Measurements from ENCODE around the gene FRAS1.
"Not testable (repeated sequence)": the region's sequence is repeated elsewhere in the genome, so short reads cannot be mapped to it uniquely, and the experiment has no call there.

The FRAS1 gene

DNA sequence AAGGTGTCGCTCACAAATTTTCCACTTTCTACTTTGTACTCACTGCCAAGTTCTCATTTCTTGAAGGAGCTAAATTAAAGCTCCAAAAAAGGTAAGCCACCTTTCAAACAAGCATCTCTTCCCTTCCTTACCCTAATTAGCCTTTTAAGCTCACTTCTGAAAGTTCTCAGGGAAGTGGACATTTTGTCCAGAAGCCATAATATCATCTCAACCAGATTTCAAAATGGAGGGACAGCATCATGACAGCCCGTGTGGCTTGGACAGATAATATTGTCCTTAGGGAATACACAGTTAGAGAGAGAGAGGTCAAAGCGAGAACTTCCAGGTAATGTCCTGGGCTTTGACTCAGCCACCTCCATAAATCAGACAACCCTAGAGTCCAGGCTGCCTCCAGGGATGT, 400.6 kb downstream of the FRAS1 start:
- no peak for DNase-seq

DNA sequence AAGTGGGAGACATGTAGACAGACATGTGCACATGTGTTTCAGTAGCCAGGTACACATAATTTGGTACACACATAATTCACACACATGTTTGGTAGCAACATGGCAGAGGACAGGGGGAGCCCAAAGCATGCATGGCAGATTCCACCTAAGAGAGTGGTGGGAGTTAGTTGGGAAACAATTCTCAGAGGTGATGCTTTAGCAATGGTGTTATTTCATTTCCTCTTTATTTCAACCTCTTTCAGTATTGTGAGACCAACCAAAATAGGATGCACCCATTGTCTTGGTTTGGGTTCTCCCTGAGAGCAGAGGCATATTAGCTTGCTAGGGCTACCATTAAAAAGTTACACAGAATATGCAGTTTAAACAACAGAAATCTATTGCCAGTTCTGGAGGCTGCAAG, 402.2 kb downstream of the FRAS1 start:
- DNase-seq = no peak

DNA sequence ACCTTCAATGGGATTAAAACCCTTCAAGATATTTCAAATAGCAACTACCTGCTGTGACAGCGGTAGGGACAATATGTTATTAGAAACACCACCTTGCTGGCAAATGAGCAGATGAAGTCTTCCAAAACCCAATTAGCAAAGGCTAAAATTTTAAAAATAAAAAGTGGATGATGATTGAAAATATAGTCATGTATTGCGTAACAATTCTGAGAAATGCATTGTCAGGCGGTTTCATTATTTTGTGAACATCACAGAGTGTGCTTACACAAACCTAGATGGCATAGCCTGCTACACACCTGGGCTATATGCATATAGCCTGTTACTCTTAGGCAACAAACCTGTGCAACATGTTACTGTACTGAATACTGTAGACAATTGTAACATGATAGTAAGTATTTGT, 403.2 kb downstream of the FRAS1 start:
- DNase-seq = no peak

DNA sequence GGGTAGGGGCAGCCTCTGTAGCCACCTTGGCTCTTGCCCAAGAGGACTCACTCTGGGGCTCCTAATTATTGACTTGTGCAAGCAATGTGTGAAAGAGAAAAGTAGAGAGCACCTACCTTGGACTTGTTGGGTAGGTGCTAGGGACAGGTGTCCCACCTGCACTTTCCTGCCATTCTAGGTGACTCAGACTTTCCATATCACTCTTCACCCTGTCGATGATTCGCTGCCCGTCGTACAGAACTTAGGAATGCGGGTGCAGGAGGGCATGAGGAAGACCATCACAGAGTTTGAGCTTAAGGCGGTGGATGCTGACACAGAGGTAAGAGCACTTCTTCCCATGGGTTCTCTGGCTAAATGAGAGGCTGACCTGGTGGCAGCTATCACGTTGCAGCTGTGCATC, 407.1 kb downstream of the FRAS1 start:
- no peak for DNase-seq

DNA sequence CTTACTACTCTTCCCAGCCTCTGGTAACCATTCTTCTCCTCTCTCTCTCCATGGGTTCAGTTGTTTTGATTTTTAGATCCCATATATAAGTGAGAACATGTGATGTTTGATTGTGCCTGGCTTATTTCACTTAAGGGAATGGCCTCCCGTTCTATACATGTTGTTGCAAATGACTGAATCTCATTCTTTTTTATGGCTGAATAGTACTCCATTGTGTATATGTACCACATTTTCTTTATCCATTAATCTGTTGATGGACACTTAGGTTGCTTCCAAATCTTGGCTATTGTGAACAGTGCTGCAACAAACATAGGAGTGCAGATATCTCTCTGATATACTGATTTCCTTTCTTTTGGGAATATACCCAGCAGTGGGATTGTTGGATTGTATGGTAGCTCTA, 410.1 kb downstream of the FRAS1 start:
- DNase-seq = not testable (repeated sequence)

DNA sequence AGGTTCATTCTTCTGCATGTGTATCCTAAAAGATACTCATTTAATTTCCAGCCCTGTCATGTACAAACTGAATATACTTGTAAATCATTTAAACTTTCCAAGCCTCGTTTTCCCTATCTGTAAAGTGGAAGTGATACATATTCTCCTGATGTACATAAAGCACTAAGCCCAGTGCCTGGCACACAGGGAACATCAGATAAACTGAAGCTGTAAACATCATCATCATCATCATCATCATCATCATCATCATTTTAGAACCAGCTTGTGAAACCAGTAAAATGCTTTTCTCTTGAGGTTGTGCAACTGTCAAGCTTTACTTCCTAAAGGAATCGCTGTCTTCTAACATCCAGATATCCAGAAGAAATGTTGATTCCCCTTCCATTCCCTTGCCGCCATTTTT, 411.1 kb downstream of the FRAS1 start:
- DNase-seq = no peak

DNA sequence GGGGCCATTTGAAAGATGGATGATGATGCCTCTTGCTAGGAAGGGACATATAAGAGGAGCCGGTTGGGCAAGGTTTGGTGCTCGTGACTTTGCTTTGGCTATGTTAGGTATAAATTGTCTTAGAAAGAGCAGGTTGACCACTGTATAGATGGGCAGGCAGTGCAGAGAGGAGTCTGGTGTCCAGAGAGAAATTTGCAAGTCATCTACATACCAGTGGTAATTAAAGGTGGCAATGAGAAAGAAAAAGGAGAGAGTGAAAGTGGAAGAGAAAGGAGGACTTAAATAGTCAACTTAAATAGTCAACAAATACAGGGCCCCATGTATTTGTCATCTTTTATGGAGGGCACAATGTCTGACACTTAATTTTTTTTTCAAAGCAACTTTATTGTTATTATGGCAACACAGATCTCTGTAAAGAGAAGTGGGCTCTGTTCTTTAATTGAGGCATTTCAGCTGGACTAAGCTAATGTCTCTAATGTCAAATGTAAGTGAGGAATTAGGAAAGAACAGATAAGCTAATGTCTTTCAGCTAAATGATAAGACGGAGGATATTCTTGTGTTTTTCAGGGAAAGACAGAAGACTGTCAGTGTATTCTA, 419.1 kb downstream of the FRAS1 start:
- no peak for DNase-seq

DNA sequence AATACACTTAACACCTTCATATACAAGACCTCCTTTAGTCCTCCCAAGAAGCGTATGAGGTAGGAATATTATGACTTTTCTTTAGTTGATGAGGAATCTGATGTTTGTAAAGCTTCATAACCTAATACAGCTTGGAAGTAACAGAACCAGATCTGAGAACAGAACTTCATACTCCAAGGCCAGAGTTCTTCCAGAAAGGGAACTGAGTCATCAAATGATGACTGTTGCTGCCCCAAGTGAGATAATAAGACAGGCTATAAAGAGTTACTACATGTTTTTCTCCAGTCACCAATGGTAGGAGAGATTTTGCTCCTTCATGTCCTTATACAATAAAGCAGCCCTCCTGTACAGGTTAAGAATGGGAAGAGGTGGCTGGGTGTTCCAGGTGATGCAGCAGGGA, 420.2 kb downstream of the FRAS1 start:
- no peak for DNase-seq

DNA sequence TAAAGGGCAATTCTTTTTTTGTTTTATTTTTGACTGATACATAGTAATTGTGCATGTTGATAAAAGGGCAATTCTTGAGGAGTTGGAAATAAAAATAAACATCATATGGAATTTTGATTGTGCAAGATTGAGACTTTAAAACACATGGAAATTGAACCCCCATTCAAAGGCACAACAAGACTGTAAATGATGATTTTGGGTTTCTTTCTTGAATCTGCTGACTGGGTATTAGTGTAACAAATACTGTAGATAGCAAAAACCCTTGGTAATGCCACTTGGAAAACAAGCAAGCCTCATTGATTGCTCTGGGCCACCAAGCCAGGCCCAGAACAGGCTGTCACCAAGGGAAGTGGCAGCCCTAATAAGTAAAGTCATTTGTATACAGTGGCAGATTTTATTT, 421.4 kb downstream of the FRAS1 start:
- DNase-seq = no peak

DNA sequence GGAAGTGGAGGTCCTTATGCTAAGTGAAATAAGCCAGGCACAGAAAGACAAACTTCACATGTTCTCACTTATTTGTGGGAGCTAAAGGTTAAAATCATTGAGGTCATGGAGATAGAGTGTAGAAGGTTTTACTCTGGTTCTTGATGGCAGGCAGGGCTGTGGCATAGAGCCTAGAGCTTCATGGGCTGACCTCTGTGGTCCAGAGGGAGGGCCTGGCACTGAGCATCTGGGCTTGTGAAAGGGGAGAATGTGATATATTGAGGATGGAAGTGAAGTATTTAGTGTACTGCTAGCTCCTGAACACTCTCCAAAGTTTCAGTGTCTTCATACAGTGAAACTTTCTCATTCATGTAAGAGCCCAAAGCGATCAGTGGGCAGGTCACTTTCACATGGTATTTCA, 423.2 kb downstream of the FRAS1 start:
- no peak for DNase-seq

DNA sequence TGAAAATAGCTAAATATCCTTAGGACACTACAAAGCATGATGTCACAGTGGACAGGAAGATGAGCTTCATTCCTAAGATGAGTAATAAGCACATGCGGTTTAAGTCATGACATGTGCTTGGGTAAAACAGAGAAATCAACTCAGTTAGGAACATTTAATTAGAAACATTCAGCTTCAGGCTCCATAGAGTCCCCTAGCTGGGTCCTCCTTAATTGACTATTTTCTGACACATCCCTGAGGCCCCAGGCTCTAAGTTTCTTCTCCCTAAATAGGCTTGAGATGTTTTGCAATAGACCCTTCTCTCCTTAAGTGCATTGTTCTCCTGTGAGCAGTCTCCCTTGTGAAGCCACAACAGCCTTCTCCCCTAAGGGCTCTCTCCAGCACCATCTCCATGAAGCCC, 424.1 kb downstream of the FRAS1 start:
- no peak for DNase-seq

DNA sequence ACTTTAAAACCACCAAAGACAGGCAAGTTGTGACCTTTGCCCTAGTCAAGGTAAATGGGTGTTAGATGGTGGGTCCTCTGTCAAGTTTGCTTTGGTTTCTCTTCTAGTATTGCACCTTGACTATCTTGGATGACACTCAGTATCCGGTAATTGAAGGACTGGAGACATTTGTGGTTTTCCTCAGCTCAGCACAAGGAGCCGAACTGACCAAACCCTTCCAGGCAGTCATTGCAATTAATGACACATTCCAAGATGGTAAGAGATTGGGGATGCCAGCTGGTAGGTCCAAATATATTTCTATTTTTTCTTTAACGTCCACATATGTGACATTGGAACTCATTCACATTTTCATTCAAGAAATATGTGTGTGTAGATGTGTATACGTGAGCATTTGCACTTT, 425.2 kb downstream of the FRAS1 start:
- DNase-seq = no peak

DNA sequence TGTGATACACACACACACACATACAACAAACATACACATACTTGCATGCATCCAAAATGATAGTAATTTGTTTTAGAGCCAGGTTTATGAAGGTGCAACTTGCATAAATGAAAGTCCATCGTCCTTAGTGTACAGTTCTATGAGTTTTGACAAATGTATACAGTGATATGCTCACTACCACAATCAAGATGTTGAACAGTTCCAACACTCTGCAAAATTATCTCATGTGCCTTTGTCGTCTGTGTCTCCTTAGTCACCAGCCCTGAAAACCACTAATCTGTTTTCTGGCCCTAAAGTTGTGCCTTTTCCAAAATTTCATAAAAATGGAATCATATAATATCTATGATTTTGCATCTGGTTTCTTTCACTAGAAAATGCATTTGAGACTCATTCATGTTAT, 426.7 kb downstream of the FRAS1 start:
- no peak for DNase-seq

DNA sequence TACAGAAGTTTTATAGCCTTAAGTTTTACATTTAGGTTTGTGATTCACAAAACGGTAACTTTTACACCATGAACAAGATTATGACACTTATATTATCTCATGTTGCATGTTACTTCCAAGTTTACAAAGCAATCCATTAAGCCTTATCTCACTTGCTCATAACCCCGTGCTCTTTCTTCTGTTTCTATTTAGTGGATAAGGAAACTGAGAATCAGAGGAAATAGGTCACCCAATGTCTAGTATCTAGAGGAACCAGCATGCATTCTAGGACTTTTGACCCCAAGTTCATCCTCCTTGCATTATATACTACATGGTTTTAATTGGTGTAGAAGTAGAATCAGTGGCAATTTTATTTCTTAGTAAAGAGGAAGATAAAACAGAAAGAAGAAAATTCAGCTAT, 427.5 kb downstream of the FRAS1 start:
- DNase-seq = no peak

DNA sequence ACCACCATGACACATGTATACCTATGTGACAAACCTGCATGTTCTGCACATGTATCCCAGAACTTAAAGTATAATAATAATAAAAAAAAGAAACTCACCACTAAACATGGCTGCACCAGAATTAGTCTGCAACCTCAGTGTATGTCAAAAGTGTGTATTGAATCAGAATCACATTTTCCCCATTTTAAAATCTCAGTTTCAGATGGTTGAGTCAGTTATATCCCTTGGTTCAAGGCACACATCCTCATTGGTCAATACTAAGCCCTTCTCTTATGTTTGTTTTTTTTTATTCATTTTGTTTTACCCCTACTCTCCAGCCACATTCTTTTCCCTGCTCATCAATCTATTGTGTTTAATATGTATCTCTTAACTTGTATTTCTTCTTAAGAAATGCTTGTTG, 436.6 kb downstream of the FRAS1 start:
- no peak for DNase-seq

DNA sequence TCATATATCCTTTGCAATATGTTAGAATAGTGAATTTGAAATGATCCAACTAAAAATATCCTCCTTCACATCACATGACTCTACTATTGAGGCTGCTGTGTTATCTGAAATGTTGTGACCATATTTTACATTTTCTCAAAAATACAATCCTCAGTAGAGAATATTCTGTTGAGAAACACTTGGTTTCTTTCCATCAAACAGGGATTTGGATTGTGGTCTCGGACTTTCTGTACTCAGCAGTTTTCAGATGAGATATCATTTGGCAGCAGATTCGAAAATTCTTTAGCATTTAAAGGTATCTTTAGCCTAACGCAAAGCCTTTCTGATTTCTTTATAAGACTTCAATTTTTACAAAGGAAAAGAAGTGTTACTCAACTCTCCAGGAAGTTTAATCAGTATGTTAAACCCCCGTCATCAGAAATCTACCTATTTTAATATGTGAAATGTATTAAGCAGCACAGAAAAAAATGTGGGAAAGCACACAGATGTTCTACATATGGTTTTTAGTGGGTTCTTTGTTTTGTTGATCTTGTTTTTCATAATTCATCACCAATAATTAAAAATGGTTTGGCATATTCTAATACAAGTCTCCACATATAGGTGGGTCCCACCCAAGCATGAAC, 439.0 kb downstream of the FRAS1 start:
- peak; percentile 31 for DNase-seq

DNA sequence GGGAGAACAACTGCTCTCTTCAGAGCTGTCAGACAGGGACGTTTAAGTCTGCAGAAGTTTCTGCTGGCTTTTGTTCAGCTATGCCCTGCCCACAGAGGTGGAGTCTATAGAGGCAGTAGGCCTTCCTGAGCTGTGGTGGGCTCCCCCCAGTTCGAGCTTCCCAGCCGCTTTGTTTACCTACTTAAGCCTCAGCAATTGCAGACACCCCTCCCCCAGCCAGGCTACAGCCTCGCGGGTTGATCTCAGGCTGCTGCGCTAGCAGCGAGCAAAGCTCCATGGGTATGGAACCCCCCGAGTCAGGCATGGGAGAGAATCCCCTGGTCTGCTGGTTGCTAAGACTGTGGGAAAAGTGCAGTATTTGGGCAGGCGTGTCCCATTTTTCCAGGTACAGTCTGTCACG, 449.1 kb downstream of the FRAS1 start:
- not testable (repeated sequence) for DNase-seq

DNA sequence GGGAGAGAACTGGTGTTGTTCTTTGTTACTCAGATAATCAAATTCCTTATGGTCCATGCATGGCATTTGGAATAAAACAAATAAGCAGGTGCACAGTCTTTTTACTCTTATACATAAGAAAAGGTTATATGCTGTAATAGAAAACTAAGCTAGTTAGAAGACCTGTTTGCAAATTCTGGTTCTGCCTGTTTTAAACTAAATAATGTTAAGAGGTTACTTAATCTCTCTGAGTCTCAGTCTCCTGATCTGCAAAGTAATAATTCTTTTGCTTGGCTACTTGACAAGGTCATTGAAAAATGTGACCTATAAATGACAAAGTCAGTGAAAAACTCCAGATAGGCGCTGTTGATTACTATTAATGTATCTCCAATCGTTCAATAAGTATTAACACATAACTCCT, 451.9 kb downstream of the FRAS1 start:
- no peak for DNase-seq

DNA sequence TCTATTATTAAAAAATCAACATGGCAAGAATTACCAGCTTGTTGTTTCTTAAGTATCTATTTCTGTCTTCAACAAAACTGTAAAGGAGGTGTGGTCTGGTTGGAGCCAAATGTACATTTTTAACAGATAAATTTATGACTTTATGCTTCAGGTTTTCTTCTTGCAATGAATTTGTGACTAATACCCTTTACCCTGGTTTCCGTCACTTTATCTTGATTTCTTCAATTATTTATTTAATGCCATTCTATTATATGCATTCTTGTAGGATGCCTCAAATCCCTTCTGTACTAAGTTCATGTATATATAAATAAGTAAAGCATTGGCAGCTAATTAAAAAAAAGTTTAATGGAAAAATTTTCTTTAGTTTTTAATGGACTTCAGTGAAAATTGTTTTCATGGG, 453.0 kb downstream of the FRAS1 start:
- no peak for DNase-seq

DNA sequence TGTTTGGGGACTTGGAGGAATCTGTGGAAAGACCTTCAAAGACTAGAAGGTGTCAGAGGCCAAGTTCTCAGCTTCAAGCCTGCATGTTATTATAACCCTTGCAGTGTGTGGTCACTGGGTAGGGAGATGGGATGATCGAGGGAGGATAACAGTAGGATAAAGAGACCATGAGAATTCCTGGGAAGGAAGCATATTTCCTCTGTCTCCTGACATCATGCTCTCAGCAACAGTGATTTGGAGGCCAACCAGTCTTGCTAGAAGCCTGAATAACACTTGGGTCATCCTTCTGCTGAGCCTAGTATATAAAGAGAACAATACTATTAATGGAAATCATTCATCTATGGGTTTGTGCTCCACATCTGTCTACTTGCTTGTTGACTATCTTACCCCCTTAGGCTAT, 453.6 kb downstream of the FRAS1 start:
- no peak for DNase-seq

DNA sequence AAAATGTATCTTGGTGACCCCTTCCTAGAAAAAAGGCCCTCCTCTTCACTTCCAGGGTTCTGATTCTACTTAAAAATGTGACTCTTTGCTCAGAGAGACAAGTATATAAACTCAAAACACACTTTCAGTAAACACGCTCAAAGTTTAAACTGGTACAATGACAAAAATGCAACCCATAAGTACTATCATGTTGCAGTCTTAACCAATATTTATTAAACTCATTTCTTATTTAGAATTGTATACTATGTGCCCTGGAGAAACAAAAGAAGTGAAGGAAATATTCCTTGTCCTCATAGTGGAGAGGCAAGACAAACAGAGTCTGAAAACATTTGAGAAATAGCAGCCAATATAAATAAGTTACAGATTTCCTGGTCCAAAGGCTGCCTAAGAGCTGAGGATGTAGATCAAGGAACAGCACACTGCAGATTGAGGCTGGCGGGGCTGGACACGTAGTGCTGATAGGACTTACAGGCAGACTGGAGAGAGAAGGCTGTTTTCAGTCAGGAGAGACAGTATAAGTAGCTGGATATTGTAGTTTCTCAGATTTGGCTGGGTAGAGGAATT, 455.3 kb downstream of the FRAS1 start:
- no peak for DNase-seq

DNA sequence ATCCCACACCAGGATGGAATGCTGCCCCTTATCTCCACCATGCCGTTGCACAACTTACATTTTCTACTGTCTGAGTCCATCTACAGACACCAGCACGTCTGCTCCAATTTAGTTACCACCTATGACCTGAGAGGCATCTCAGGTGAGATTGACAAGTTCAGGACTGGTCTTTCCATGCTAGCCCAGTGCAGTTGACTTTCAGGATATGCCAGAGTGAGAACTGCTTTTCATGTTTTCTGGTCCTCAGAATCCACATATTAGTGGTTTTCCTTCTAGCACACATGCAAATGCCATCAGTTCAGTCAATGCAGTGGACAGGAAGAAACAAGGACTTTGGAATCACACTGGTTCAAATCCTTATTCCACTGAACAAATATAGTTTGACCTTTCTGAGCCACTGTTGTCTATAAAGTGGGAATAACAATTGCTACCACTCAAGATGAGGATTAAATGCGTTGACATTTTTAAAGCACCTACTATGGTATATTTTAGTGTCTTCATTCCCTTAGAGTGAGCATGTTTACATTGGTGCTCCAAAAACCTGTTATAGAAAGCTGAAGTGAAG, 456.4 kb downstream of the FRAS1 start:
- DNase-seq = no peak

DNA sequence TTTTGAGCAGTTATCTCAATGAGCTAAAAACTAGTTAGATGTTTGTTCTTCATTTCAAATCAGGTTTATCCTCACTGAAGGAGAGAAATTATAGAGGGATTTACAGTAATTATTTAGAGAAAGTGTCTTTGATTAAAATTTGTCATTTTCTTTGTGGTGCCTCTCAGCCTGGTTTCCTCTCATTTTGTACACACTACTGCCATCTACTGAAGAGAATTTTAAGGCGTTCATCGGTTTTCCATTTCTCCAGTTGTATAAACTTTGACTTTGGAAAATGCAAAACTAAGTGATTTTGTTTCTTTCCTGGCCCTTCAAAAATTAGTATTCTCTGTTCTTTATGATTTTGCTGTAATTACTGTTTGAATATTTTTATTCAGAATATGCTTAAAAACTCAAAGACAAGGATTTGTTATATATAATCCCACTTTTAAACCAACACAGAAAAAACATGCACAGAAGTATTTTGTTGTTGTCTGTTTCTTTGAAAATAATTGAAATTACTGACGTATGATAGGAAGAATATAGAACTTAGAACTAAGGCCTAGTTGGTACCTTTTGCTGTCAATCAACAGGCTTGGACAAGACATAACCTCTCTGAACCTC, 460.0 kb downstream of the FRAS1 start:
- DNase-seq = peak; percentile 82

DNA sequence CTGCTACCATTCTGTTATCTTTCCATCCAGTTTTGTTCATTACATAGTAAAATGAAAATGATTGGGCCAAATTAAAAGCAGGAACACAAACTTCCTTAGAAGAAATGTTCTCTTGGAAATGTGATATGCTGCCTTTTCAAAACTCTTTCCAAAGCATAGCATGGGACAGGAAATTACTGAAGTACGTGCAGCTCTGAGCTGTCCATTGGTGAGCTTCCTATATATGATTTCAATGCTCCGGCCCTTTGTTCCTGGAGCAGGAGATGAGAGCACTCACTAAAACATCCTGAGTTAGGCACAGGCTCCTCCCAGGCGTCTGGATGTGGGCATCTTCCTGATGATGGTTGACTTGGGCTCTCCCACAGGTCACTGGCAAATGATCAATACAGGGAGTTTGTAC, 461.4 kb downstream of the FRAS1 start:
- peak; percentile 39 for DNase-seq

All from eye (tissue), 1 donor.